Kidney epithelial cell (primary cell): ENCODE data around the gene FAM136A. TPM values are rescaled to one million over a fixed set of nuclear protein-coding genes. Genes with fewer than 3 reads are reported as not detected.

Source experiments
- DNase-seq: peaks from one replicate; pipeline ENCODE4 v3.0.0-alpha.2; 2010; ENCODE audit warnings: low read depth
- H3K27me3 ChIP-seq: 2 replicates; pipeline ENCODE4 v1.6.0; 2011; ENCODE audit warnings: low read length; ENCODE audit not compliant: control insufficient read depth, insufficient read depth
- H3K36me3 ChIP-seq: 2 replicates; pipeline ENCODE4 v1.5.1; 2011; ENCODE audit warnings: low read length; ENCODE audit not compliant: control insufficient read depth, insufficient read depth
- H3K4me3 ChIP-seq: 2 replicates; pipeline ENCODE4 v1.5.1; 2011; ENCODE audit warnings: low read depth, mild to moderate bottlenecking, control low read depth, low read length
- total RNA-seq: library from RNA; depleted of rRNA; stranded (reverse); fragments of >200 nt; gene quantifications from 2 replicates; pipeline ENCODE4 v1.2.3, GENCODE V29; 2015
- TF ChIP-seq, protein P1 (sequence below): IDR thresholded peaks from 2 replicates; pipeline ENCODE4 v1.5.1; 2011; ENCODE audit warnings: mild to moderate bottlenecking, moderate library complexity, low read length, control low read depth, inconsistent platforms; ENCODE audit not compliant: insufficient read depth, poor library complexity, severe bottlenecking

The FAM136A gene
- total RNA-seq, 1 donor from 2014 or later: 67.1 TPM

DNA sequence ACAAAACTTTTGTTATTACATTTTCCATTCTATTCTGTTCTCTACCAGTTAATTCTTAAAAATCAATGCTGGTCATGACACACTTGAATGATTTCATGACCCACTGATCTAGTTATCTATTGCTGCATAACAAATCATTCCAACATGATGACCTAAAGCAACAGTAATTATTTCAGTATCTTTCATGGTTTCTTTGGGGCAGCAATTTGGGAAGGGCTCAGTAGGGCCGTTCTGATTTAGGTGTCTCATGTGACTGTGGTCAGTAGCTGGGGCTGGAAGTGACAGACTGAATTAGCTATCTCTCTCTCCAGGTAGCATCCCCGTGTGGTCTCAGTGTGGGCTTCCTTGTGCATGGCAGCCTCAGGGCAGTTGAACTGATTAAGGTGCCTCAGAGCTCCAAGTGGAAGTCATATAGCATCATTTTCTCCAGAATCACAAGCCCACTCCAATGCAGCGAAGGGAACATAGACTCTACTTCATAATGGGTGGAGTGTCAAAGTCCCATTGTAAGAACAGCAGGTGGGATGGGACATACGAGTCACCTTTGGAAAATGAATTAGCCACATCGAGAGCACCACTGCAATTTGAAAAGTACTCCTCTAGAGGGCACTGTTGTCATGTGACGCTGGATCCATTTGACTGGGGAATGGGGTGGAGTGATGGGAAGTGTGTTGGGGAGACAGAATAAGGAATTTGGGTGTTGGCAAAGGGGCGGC lies 39.1 kb upstream of the FAM136A start:
- no peak for DNase-seq
- TF ChIP-seq, protein P1, sequence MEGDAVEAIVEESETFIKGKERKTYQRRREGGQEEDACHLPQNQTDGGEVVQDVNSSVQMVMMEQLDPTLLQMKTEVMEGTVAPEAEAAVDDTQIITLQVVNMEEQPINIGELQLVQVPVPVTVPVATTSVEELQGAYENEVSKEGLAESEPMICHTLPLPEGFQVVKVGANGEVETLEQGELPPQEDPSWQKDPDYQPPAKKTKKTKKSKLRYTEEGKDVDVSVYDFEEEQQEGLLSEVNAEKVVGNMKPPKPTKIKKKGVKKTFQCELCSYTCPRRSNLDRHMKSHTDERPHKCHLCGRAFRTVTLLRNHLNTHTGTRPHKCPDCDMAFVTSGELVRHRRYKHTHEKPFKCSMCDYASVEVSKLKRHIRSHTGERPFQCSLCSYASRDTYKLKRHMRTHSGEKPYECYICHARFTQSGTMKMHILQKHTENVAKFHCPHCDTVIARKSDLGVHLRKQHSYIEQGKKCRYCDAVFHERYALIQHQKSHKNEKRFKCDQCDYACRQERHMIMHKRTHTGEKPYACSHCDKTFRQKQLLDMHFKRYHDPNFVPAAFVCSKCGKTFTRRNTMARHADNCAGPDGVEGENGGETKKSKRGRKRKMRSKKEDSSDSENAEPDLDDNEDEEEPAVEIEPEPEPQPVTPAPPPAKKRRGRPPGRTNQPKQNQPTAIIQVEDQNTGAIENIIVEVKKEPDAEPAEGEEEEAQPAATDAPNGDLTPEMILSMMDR: peak; percentile 77

DNA sequence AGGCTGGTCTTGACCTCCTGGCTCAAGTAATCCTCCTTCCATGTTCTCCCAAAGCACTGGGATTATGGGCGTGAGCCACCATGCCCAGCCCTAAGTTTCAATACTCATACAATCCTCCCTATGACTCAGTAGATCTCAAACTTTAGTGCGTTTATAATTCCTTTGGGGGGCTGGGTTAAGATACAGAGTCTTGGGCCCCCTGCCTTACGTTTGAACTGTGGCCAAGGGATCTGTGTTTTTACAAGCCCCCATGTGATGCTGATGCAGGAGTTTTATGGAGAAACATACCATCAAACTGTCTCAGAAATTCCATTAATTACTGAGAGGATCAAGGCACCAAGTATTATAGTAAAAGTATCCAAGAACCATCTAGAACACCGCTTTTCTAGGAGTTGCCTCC lies 38.2 kb upstream of the FAM136A start:
- Histone ChIP-seq H3K36me3 (no peaks in the 10 kb centered on the region), H3K4me3 (no peak overlapping the region), H3K27me3 (no peaks in the 10 kb centered on the region)
- TF ChIP-seq, protein P1: no peak
- DNase-seq: no peak

More for the DNA sequence above, 39.1 kb upstream of the FAM136A start:
- Histone ChIP-seq H3K27me3 (no peaks in the 10 kb centered on the region), H3K4me3 (no peak overlapping the region), H3K36me3 (no peaks in the 10 kb centered on the region)

DNA sequence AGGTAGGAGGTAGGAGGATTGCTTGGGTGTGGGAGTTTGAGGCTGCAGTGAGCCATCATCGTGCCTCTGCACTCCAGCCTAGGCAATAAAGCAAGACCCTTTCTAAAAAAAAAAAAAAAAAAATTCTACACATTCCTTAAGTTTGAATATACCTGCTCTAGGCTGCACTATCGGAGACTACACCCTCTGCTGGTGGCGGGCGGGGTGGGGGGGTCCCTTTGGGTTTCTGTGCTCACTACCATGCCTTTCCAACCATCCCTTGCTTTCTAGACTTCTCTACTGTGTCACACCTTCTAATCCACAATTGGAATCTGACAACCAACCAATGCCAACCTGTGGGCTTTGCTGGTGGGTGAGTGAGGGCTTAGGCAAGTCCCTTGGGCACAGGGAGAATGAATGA lies 34.7 kb upstream of the FAM136A start:
- no peak overlapping the region for H3K4me3 ChIP-seq
- DNase-seq: no peak
- no peaks in the 10 kb centered on the region for H3K36me3 ChIP-seq
- H3K27me3 ChIP-seq: no peaks in the 10 kb centered on the region
- TF ChIP-seq, protein P1: peak; percentile 2

DNA sequence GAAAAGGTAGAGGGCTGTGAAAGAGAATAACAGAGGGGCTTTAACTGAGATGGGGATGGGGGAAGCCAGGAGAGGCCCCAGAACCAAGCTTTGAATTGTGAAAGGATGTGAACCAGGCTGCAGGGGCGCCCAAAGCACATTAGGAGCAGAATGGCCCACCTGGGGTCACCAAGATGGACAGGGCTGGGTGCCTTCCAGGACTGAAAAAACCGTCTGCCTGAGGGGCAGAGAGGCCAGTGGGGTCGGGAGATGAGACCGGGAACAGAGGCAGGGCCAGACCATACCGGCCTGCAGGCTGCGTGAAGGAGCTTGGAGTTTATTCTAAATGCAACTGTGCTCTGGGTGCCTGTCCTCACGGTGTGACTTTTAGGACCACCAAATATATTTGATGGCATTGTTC lies 29.1 kb upstream of the FAM136A start:
- no peak overlapping the region for H3K4me3 ChIP-seq
- H3K27me3 ChIP-seq: no peaks in the 10 kb centered on the region
- H3K36me3 ChIP-seq: no peaks in the 10 kb centered on the region
- no peak for DNase-seq
- TF ChIP-seq, protein P1: no peak

DNA sequence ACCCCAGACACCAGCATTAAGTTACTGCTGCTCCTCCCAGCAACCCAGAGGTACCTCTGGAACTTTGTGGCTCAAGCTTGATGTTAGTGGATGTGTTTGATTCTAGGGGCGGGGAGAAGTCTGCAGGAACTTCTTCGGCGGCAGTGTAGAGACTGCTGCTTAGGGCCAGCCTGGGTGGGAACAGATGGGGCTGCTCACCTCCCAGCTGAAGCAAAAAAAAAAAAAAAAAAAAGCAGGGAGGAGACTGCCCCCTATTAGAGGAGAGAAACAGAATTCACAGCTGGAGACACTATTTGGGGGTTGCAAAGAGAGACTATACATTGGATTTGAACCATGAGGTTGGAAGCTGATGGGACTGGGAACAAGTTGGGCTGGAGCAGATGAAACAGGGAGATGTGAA lies 28.6 kb upstream of the FAM136A start:
- H3K27me3 ChIP-seq: no peaks in the 10 kb centered on the region
- TF ChIP-seq, protein P1: no peak
- no peak overlapping the region for H3K4me3 ChIP-seq
- H3K36me3 ChIP-seq: no peaks in the 10 kb centered on the region
- no peak for DNase-seq

DNA sequence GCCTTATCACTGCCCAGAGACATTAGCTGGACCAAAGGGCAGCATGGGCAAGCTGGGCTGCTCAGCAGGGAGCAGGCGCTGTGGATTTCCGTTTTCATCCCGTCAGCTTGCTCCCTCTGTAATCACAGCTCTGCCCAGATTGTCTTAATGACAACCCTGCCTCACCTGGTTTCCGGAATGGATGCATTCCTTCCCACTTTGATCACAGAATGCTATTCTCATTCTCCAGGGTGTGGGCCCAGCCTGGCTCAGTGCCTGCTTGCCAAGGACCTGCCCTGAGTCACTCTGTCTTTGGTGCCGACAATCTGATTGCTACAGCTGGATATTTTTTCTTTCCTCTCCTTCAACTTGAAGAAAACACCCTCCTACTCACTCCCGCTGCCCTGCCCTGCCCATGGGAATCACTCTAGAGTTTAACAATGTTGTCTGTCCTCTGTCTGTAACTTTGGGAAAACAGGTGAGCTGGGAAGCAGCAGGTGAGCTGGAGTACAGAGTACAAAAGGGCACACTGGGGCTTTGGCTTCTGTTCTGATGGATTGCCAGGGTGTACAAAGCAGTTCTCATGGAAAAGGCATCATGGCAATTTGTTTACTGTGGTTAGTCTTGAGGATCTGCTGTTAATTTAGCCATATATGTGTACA lies 27.2 kb upstream of the FAM136A start:
- DNase-seq: peak; percentile 61
- TF ChIP-seq, protein P1: no peak
- no peaks in the 10 kb centered on the region for H3K36me3 ChIP-seq
- H3K27me3 ChIP-seq: no peaks in the 10 kb centered on the region
- no peak overlapping the region for H3K4me3 ChIP-seq
